ENCODE measurements around the gene ANXA5.

ANXA5 gene

GRCh38 chr4:121702136-121702535, 5.4 kb upstream of the ANXA5 start:
- no peak for TF ChIP-seq CTCF (IDR thresholded peaks at IDR 0.05; ENCODE audit: low read depth, low read length, missing control alignments)
- DNase-seq (ENCODE audit: extremely low read depth, low read depth): no peak
- no peak overlapping the region for H3K4me3 ChIP-seq (replicated peaks; ENCODE audit: low read depth, low read length)

GRCh38 chr4:121701263-121701662, 4.5 kb upstream of the ANXA5 start:
- H3K4me3 ChIP-seq (replicated peaks; ENCODE audit: low read depth, low read length): no peak overlapping the region
- DNase-seq (ENCODE audit: extremely low read depth, low read depth): no peak
- TF ChIP-seq CTCF (IDR thresholded peaks at IDR 0.05; ENCODE audit: low read depth, low read length, missing control alignments): no peak

- no peak overlapping the region for H3K4me3 ChIP-seq (replicated peaks; ENCODE audit: low read depth, low read length)
- TF ChIP-seq CTCF (IDR thresholded peaks at IDR 0.05; ENCODE audit: low read depth, low read length, missing control alignments): no peak
- no peak for DNase-seq (ENCODE audit: extremely low read depth, low read depth)
Observed at GRCh38 chr4:121698236-121698671, 1.5 kb upstream of the ANXA5 start.

GRCh38 chr4:121697564-121697963, 784 bp upstream of the ANXA5 start:
- TF ChIP-seq CTCF (IDR thresholded peaks at IDR 0.05; ENCODE audit: low read depth, low read length, missing control alignments): no peak
- peak overlapping the region; percentile 93 for H3K4me3 ChIP-seq (replicated peaks; ENCODE audit: low read depth, low read length)
- no peak for DNase-seq (ENCODE audit: extremely low read depth, low read depth)

- no peak for DNase-seq (ENCODE audit: extremely low read depth, low read depth)
- TF ChIP-seq CTCF (IDR thresholded peaks at IDR 0.05; ENCODE audit: low read depth, low read length, missing control alignments): peak; percentile 3
Observed at GRCh38 chr4:121696170-121696580, 605 bp downstream of the ANXA5 start.

GRCh38 chr4:121693886-121694285, 2.9 kb downstream of the ANXA5 start:
- no peak for DNase-seq (ENCODE audit: extremely low read depth, low read depth)
- no peak for TF ChIP-seq CTCF (IDR thresholded peaks at IDR 0.05; ENCODE audit: low read depth, low read length, missing control alignments)
- peak overlapping the region; percentile 17; the same call in 1 of the 2 replicates for H3K4me3 ChIP-seq (replicated peaks; ENCODE audit: low read depth, low read length)

More at GRCh38 chr4:121696170-121696580, 605 bp downstream of the ANXA5 start:
- H3K4me3 ChIP-seq (replicated peaks; ENCODE audit: low read depth, low read length): peak overlapping the region; percentile 93

- peak overlapping the region; percentile 17; the same call in 1 of the 2 replicates for H3K4me3 ChIP-seq (replicated peaks; ENCODE audit: low read depth, low read length)
- TF ChIP-seq CTCF (IDR thresholded peaks at IDR 0.05; ENCODE audit: low read depth, low read length, missing control alignments): no peak
- DNase-seq (ENCODE audit: extremely low read depth, low read depth): no peak
Observed at GRCh38 chr4:121693450-121693849, 3.3 kb downstream of the ANXA5 start.

All from HFF-Myc (cell line).